Naive B cell (primary cell): Measurements from ENCODE around the gene ITGAL. TPM values are rescaled to one million over a fixed set of nuclear protein-coding genes. Genes with fewer than 3 reads are reported as not detected.
"Not testable (repeated sequence)": the region's sequence is repeated elsewhere in the genome, so short reads cannot be mapped to it uniquely, and the experiment has no call there.

Experiments
- ATAC-seq, 2 donors: fragments of 150-1000 bp; cut with Tn5 transposase; 2 replicates each; pipeline ENCODE4 v1.10.0; 2021; ENCODE audit warnings: low read depth in 2 of 2, mild to moderate bottlenecking in 2 of 2, moderate library complexity in 2 of 2
- DNase-seq: peaks from one replicate; pipeline ENCODE4 v3.0.0; 2022
- H3K27ac Mint-ChIP-seq, 6 donors: one replicate each; pipeline ENCODE4 v1.8.0; 2020 to 2022; ENCODE audit warnings: mild to moderate bottlenecking in 6 of 6, mixed read lengths in 6 of 6, moderate library complexity in 5 of 6, inconsistent platforms in 2 of 6
- H3K27me3 Mint-ChIP-seq, 3 donors: one replicate each; pipeline ENCODE4 v1.8.0; 2021 to 2022; ENCODE audit warnings: mixed read lengths in 3 of 3, mild to moderate bottlenecking in 1 of 3
- H3K36me3 Mint-ChIP-seq, 2 donors: one replicate each; pipeline ENCODE4 v1.8.0; 2020 to 2022; ENCODE audit warnings: mixed read lengths in 2 of 2, inconsistent platforms in 1 of 2, mild to moderate bottlenecking in 1 of 2
- H3K4me1 Mint-ChIP-seq, 3 donors: one replicate each; pipeline ENCODE4 v1.8.0; 2020 to 2022; ENCODE audit warnings: mixed read lengths in 3 of 3, inconsistent platforms in 1 of 3, mild to moderate bottlenecking in 1 of 3, moderate library complexity in 1 of 3
- H3K4me3 Mint-ChIP-seq, 8 donors: one replicate each; pipeline ENCODE4 v1.8.0; 2020 to 2022; ENCODE audit warnings: mild to moderate bottlenecking in 8 of 8, mixed read lengths in 8 of 8, moderate library complexity in 8 of 8, inconsistent platforms in 2 of 8
- H3K9me3 Mint-ChIP-seq, 7 donors: one replicate each; pipeline ENCODE4 v1.8.0; 2020 to 2022; ENCODE audit warnings: mixed read lengths in 7 of 7, mild to moderate bottlenecking in 5 of 7, inconsistent platforms in 2 of 7, moderate library complexity in 1 of 7
- polyA plus RNA-seq, 6 donors: library from polyadenylated mRNA; unstranded; fragments of 300-500 nt; fragmentation: Illumina TruSeq; gene quantifications; one replicate each; pipeline ENCODE4 v1.2.3, GENCODE V29; 2021; ENCODE audit warnings: low read depth in 6 of 6

The ITGAL gene
- polyA plus RNA-seq, 6 donors from 2014 or later, result 21.3 to 36.8 (median 25.6) TPM

GRCh38 chr16:30464078-30464477 lies 8.5 kb upstream of the ITGAL start:
- Mint-ChIP-seq H3K36me3 (no peaks in the 10 kb centered on the region), H3K4me1 (peaks cover 7 to 18% (median 10%) of the 10 kb centered on the region in 3 donors), H3K4me3 (no peak overlapping the region), H3K27ac (no peak overlapping the region), H3K9me3 (no peaks in the 10 kb centered on the region), H3K27me3 (no peaks in the 10 kb centered on the region)
- ATAC-seq, result no peak
- no peak for DNase-seq

GRCh38 chr16:30470170-30470512 lies 2.4 kb upstream of the ITGAL start:
- ATAC-seq (no peak), DNase-seq (no peak)
- peaks cover 0 to under 1% of the 10 kb centered on the region in 2 donors for H3K36me3 Mint-ChIP-seq
- H3K4me3 Mint-ChIP-seq, result peak overlapping the region in 1 of 8 donors; percentile 44
- peaks cover 0 to 2% (median 0%) of the 10 kb centered on the region in 7 donors for H3K9me3 Mint-ChIP-seq
- H3K27me3 Mint-ChIP-seq, result no peaks in the 10 kb centered on the region
- peaks cover 27 to 49% (median 30%) of the 10 kb centered on the region in 3 donors for H3K4me1 Mint-ChIP-seq
- H3K27ac Mint-ChIP-seq, result peak overlapping the region in 1 of 6 donors; percentile 53

- Mint-ChIP-seq H3K36me3 (peaks cover 0 to 4% of the 10 kb centered on the region in 2 donors), H3K27ac (peak overlapping the region in 2 of 6 donors; percentile 44 to 96), H3K4me3 (peak overlapping the region in 1 of 8 donors; percentile 47), H3K27me3 (no peaks in the 10 kb centered on the region), H3K9me3 (peaks cover 0 to 2% (median 0%) of the 10 kb centered on the region in 7 donors), H3K4me1 (peaks cover 27 to 52% (median 32%) of the 10 kb centered on the region in 3 donors)
- DNase-seq, result no peak
- ATAC-seq, result no peak
These were observed 1.9 kb upstream of the ITGAL start for GRCh38 chr16:30470632-30470995.

- H3K4me3 Mint-ChIP-seq, result peak overlapping the region; percentile 83 to 97 (median 92)
- peak overlapping the region; percentile 93 to 97 (median 96) for H3K27ac Mint-ChIP-seq
- H3K36me3 Mint-ChIP-seq, result peaks cover 0 to 12% of the 10 kb centered on the region in 2 donors
- H3K27me3 Mint-ChIP-seq, result no peaks in the 10 kb centered on the region
- H3K9me3 Mint-ChIP-seq, result peaks cover 0 to 2% (median 0%) of the 10 kb centered on the region in 7 donors
- DNase-seq, result no peak
- peak; percentile 35 for ATAC-seq
- peaks cover 29 to 59% (median 33%) of the 10 kb centered on the region in 3 donors for H3K4me1 Mint-ChIP-seq
These were observed 910 bp downstream of the ITGAL start for GRCh38 chr16:30473231-30474073.

- peaks cover 0 to 12% of the 10 kb centered on the region in 2 donors for H3K36me3 Mint-ChIP-seq
- H3K27me3 Mint-ChIP-seq, result no peaks in the 10 kb centered on the region
- peak overlapping the region in 6 of 8 donors; percentile 60 to 95 (median 84) for H3K4me3 Mint-ChIP-seq
- H3K27ac Mint-ChIP-seq, result peak overlapping the region in 1 of 6 donors; percentile 96
- peaks cover 0 to 2% (median 0%) of the 10 kb centered on the region in 7 donors for H3K9me3 Mint-ChIP-seq
- DNase-seq (no peak), ATAC-seq (no peak)
- peaks cover 33 to 65% (median 39%) of the 10 kb centered on the region in 3 donors for H3K4me1 Mint-ChIP-seq
These were observed 1.5 kb downstream of the ITGAL start for GRCh38 chr16:30474074-30474452.

GRCh38 chr16:30474684-30475083 lies 2.1 kb downstream of the ITGAL start:
- Mint-ChIP-seq H3K4me3 (peak overlapping the region in 6 of 8 donors; percentile 9 to 82 (median 50)), H3K36me3 (peaks cover 0 to 12% of the 10 kb centered on the region in 2 donors), H3K9me3 (peaks cover 0 to 2% (median 0%) of the 10 kb centered on the region in 7 donors), H3K4me1 (peaks cover 33 to 66% (median 43%) of the 10 kb centered on the region in 3 donors), H3K27me3 (no peaks in the 10 kb centered on the region), H3K27ac (peak overlapping the region in 2 of 6 donors; percentile 58 to 75)
- DNase-seq (no peak), ATAC-seq (no peak)

GRCh38 chr16:30476991-30477390 lies 4.4 kb downstream of the ITGAL start:
- H3K4me3 Mint-ChIP-seq, result no peak overlapping the region
- H3K27ac Mint-ChIP-seq, result peak overlapping the region in 3 of 6 donors; percentile 49 to 85 (median 79)
- H3K36me3 Mint-ChIP-seq, result peaks cover 1 to 12% of the 10 kb centered on the region in 2 donors
- H3K9me3 Mint-ChIP-seq, result peaks cover 0 to 2% (median 0%) of the 10 kb centered on the region in 7 donors
- DNase-seq (no peak), ATAC-seq (no peak)
- H3K4me1 Mint-ChIP-seq, result peaks cover 29 to 58% (median 37%) of the 10 kb centered on the region in 3 donors
- H3K27me3 Mint-ChIP-seq, result no peaks in the 10 kb centered on the region

GRCh38 chr16:30477773-30478172 lies 5.2 kb downstream of the ITGAL start:
- peak overlapping the region in 2 of 8 donors; percentile 10 to 74 for H3K4me3 Mint-ChIP-seq
- H3K27ac Mint-ChIP-seq, result peak overlapping the region in 3 of 6 donors; percentile 39 to 85 (median 66)
- not testable (repeated sequence) for DNase-seq, H3K9me3 Mint-ChIP-seq, H3K27me3 Mint-ChIP-seq, ATAC-seq
- peaks cover 25 to 50% (median 29%) of the 10 kb centered on the region in 3 donors for H3K4me1 Mint-ChIP-seq
- H3K36me3 Mint-ChIP-seq, result peaks cover 8 to 17% of the 10 kb centered on the region in 2 donors

- Mint-ChIP-seq H3K27me3 (no peaks in the 10 kb centered on the region), H3K9me3 (no peaks in the 10 kb centered on the region), H3K4me3 (peak overlapping the region in 1 of 8 donors; percentile 42), H3K27ac (peak overlapping the region in 4 of 6 donors; percentile 39 to 85 (median 62)), H3K4me1 (peaks cover 14 to 40% (median 18%) of the 10 kb centered on the region in 3 donors), H3K36me3 (peaks cover 8 to 17% of the 10 kb centered on the region in 2 donors)
- no peak for DNase-seq
- ATAC-seq, result no peak
These were observed 6.4 kb downstream of the ITGAL start for GRCh38 chr16:30478766-30479478.

GRCh38 chr16:30481381-30481780 lies 8.8 kb downstream of the ITGAL start:
- no peaks in the 10 kb centered on the region for H3K9me3 Mint-ChIP-seq
- no peaks in the 10 kb centered on the region for H3K27me3 Mint-ChIP-seq
- peak overlapping the region in 1 of 6 donors; percentile 22 for H3K27ac Mint-ChIP-seq
- no peak overlapping the region for H3K4me3 Mint-ChIP-seq
- no peak for DNase-seq
- peaks cover 11 to 15% of the 10 kb centered on the region in 2 donors for H3K36me3 Mint-ChIP-seq
- ATAC-seq, result no peak
- peaks cover 11 to 28% (median 18%) of the 10 kb centered on the region in 3 donors for H3K4me1 Mint-ChIP-seq

GRCh38 chr16:30482366-30482765 lies 9.8 kb downstream of the ITGAL start:
- peaks cover 11 to 28% (median 20%) of the 10 kb centered on the region in 3 donors for H3K4me1 Mint-ChIP-seq

GRCh38 chr16:30484887-30485286 lies 12.3 kb downstream of the ITGAL start:
- H3K4me1 Mint-ChIP-seq, result peaks cover 6 to 11% (median 10%) of the 10 kb centered on the region in 3 donors
- H3K36me3 Mint-ChIP-seq, result peaks cover 9 to 15% of the 10 kb centered on the region in 2 donors

More at GRCh38 chr16:30482366-30482765, 9.8 kb downstream of the ITGAL start:
- Mint-ChIP-seq H3K27me3 (no peaks in the 10 kb centered on the region), H3K27ac (peak overlapping the region in 1 of 6 donors; percentile 59), H3K9me3 (no peaks in the 10 kb centered on the region), H3K4me3 (no peak overlapping the region), H3K36me3 (peaks cover 12 to 15% of the 10 kb centered on the region in 2 donors)
- no peak for ATAC-seq
- DNase-seq, result no peak

GRCh38 chr16:30485818-30486436 lies 13.4 kb downstream of the ITGAL start:
- H3K27ac Mint-ChIP-seq, result peak overlapping the region in 3 of 6 donors; percentile 5 to 61 (median 26)
- DNase-seq (no peak), ATAC-seq (no peak)
- no peak overlapping the region for H3K4me3 Mint-ChIP-seq
- no peaks in the 10 kb centered on the region for H3K9me3 Mint-ChIP-seq
- peaks cover 5 to 10% (median 6%) of the 10 kb centered on the region in 3 donors for H3K4me1 Mint-ChIP-seq
- H3K36me3 Mint-ChIP-seq, result peaks cover 14 to 15% of the 10 kb centered on the region in 2 donors
- no peaks in the 10 kb centered on the region for H3K27me3 Mint-ChIP-seq

More at GRCh38 chr16:30484887-30485286, 12.3 kb downstream of the ITGAL start:
- Mint-ChIP-seq H3K9me3 (no peaks in the 10 kb centered on the region), H3K4me3 (peak overlapping the region in 1 of 8 donors; percentile 60), H3K27me3 (no peaks in the 10 kb centered on the region), H3K27ac (peak overlapping the region in 1 of 6 donors; percentile 60)
- ATAC-seq (no peak), DNase-seq (no peak)
